ENCODE data around the gene SDC4. TPM values are rescaled to one million over a fixed set of nuclear protein-coding genes. Genes with fewer than 3 reads are reported as not detected.

SDC4 gene
- total RNA-seq, 2 donors from 2014 or later: 93.5 to 108 TPM

DNA sequence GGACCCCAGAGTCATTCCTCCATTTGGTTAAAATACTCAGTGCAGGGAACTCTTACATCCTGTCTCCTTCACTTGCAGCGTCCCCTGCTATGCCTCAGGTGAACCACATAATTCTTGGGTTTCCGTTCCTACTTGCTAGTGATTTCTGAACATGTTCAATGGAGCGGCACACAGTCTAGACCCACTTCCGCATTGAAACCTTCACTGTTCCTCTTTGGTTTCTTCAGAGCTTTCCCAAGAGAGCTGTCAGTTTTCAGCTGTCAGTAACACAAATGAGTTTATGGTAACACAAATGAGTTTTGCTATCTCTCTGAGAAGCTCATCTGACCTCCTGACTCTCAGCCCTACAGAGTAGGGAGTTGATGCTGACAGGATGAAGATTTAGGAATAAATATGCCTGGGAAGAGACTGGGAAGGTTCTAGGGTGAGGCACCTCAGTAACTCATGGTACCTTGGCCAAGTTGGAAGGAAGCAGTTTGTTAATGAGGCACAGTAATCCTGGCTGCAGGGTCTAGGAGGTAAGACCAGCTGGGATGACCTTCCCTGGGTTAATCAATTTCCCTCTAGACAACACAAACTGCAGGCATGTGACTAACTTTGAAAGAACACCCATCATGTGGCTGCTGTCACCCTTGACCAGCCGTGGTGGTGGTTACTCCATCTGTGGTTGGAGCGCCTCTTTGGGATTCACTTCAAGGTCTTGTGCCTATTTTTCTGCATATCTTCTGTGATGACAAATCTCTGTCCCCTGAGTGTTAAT, 20.2 kb upstream of the SDC4 start:
- Histone ChIP-seq H3K27ac (no peak overlapping the region), H3K4me3 (no peak overlapping the region), H3K27me3 (replicated peaks; ENCODE audit: insufficient read depth) (no peaks in the 10 kb centered on the region), H3K9me3 (no peaks in the 10 kb centered on the region), H3K36me3 (peaks cover 18% of the 10 kb centered on the region), H3K4me1 (ENCODE audit: control insufficient read depth in 1 of 2, low read depth in 2 of 2) (peaks cover 10 to 30% of the 10 kb centered on the region in 2 donors)
- TF ChIP-seq, protein P1, sequence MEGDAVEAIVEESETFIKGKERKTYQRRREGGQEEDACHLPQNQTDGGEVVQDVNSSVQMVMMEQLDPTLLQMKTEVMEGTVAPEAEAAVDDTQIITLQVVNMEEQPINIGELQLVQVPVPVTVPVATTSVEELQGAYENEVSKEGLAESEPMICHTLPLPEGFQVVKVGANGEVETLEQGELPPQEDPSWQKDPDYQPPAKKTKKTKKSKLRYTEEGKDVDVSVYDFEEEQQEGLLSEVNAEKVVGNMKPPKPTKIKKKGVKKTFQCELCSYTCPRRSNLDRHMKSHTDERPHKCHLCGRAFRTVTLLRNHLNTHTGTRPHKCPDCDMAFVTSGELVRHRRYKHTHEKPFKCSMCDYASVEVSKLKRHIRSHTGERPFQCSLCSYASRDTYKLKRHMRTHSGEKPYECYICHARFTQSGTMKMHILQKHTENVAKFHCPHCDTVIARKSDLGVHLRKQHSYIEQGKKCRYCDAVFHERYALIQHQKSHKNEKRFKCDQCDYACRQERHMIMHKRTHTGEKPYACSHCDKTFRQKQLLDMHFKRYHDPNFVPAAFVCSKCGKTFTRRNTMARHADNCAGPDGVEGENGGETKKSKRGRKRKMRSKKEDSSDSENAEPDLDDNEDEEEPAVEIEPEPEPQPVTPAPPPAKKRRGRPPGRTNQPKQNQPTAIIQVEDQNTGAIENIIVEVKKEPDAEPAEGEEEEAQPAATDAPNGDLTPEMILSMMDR (IDR thresholded peaks at IDR 0.05): no peak
- ATAC-seq (ENCODE audit: insufficient number of reproducible peaks, low FRiP score, low read depth) (no peak), DNase-seq (ENCODE audit: low spot score) (no peak)

DNA sequence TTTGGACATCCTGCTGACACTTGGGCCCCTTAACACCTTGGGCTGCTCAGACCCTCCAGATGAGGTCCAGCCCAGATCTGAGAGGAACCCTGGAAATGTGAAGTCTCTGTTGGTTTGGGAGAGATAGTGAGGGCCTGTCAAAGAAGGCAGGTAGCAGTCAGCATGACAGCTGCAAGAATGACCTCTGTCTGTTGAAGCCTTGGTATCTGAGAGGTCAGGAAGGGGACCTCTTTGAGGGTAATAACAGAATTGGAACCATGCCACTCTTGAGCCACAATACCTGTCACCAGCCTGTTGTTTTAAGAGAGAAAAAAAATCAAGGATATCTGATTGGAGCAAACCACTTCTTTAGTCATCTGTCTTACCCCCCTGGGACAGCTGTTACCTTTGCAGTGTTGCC, 18.9 kb upstream of the SDC4 start:
- H3K9me3 ChIP-seq: no peaks in the 10 kb centered on the region
- H3K27me3 ChIP-seq (replicated peaks; ENCODE audit: insufficient read depth): no peaks in the 10 kb centered on the region
- H3K27ac ChIP-seq: no peak overlapping the region
- no peak overlapping the region for H3K4me3 ChIP-seq
- H3K36me3 ChIP-seq: peaks cover 18% of the 10 kb centered on the region
- TF ChIP-seq, protein P1 (IDR thresholded peaks at IDR 0.05): no peak
- no peak for DNase-seq (ENCODE audit: low spot score)
- no peak for ATAC-seq (ENCODE audit: insufficient number of reproducible peaks, low FRiP score, low read depth)
- H3K4me1 ChIP-seq (ENCODE audit: control insufficient read depth in 1 of 2, low read depth in 2 of 2): peaks cover 5 to 23% of the 10 kb centered on the region in 2 donors

DNA sequence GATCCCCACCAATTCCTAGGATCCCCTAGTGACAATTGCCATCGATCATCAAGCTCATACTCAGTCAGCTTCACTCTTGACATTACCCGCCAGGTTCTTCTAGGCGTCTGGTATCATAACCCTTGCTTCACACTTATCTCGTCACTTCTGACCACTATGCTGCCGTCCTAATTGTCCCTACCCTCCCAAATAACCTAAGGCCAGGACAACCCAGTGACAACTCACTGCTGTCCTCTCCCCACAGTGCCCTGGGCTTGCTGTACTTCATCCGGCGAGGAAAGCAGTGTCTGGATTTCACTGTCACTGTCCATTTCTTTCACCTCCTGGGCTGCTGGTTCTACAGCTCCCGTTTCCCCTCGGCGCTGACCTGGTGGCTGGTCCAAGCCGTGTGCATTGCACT, 18.4 kb upstream of the SDC4 start:
- ATAC-seq (ENCODE audit: insufficient number of reproducible peaks, low FRiP score, low read depth): no peak
- Histone ChIP-seq H3K36me3 (peaks cover 18% of the 10 kb centered on the region), H3K9me3 (no peaks in the 10 kb centered on the region), H3K27ac (no peak overlapping the region), H3K4me3 (no peak overlapping the region), H3K4me1 (ENCODE audit: control insufficient read depth in 1 of 2, low read depth in 2 of 2) (peaks cover 5 to 20% of the 10 kb centered on the region in 2 donors), H3K27me3 (replicated peaks; ENCODE audit: insufficient read depth) (no peaks in the 10 kb centered on the region)
- DNase-seq (ENCODE audit: low spot score): no peak
- TF ChIP-seq, protein P1 (IDR thresholded peaks at IDR 0.05): no peak

DNA sequence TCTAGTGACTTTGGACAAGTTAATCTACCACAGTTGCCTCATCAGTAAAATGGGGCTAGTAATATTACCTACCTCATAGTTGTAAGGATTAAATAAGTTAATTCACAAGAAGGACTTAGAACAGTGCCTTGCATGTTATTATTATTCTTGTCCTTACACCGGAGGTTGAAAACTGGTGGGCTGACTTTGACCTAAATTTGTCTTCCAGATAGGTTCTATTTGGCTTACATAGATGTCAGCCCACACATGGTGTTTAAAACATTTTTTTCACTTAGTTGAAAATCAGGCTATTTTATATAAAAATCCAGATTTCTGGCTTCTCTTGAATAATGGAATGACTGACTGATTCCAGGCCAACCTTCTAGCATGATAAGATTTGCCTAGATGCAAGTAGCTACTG, 18.0 kb upstream of the SDC4 start:
- peaks cover 5 to 20% of the 10 kb centered on the region in 2 donors for H3K4me1 ChIP-seq (ENCODE audit: control insufficient read depth in 1 of 2, low read depth in 2 of 2)
- peaks cover 18% of the 10 kb centered on the region for H3K36me3 ChIP-seq
- DNase-seq (ENCODE audit: low spot score) (no peak), ATAC-seq (ENCODE audit: insufficient number of reproducible peaks, low FRiP score, low read depth) (no peak)
- no peak overlapping the region for H3K27ac ChIP-seq
- TF ChIP-seq, protein P1 (IDR thresholded peaks at IDR 0.05): no peak
- no peaks in the 10 kb centered on the region for H3K9me3 ChIP-seq
- no peak overlapping the region for H3K4me3 ChIP-seq
- H3K27me3 ChIP-seq (replicated peaks; ENCODE audit: insufficient read depth): no peaks in the 10 kb centered on the region

DNA sequence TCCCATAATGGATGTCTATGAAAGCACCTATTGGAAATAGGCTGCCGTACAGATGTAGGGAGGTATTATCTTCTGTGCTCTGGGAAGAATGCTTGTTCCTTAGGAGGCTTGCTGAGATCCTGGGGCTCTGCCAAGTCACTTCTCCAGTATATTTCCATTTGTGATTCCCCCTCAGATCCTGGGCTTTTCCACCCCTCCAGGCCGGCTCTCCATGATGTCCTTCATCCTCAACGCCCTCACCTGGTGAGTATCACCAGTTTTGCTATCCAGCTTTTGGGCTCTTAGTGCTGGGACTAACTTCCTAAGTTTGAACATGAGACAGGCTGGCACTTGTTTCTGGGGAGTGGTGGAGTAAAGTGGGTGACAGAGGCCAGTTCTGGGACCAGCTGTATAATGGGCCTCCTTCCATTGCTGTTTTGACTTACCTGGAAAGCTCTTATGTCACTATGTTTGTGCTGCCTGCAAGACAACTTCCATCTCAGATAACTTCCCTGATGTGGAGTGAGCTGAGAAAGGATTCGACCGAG, 17.3 kb upstream of the SDC4 start:
- H3K27me3 ChIP-seq (replicated peaks; ENCODE audit: insufficient read depth): no peaks in the 10 kb centered on the region
- no peak overlapping the region for H3K27ac ChIP-seq
- peaks cover 5 to 20% of the 10 kb centered on the region in 2 donors for H3K4me1 ChIP-seq (ENCODE audit: control insufficient read depth in 1 of 2, low read depth in 2 of 2)
- H3K9me3 ChIP-seq: no peaks in the 10 kb centered on the region
- DNase-seq (ENCODE audit: low spot score) (no peak), ATAC-seq (ENCODE audit: insufficient number of reproducible peaks, low FRiP score, low read depth) (no peak)
- TF ChIP-seq, protein P1 (IDR thresholded peaks at IDR 0.05): no peak
- peaks cover 18% of the 10 kb centered on the region for H3K36me3 ChIP-seq
- H3K4me3 ChIP-seq: no peak overlapping the region

All from thoracic aorta (tissue), 2 donors.